Measurements from ENCODE around the gene RBKS.

DNA sequence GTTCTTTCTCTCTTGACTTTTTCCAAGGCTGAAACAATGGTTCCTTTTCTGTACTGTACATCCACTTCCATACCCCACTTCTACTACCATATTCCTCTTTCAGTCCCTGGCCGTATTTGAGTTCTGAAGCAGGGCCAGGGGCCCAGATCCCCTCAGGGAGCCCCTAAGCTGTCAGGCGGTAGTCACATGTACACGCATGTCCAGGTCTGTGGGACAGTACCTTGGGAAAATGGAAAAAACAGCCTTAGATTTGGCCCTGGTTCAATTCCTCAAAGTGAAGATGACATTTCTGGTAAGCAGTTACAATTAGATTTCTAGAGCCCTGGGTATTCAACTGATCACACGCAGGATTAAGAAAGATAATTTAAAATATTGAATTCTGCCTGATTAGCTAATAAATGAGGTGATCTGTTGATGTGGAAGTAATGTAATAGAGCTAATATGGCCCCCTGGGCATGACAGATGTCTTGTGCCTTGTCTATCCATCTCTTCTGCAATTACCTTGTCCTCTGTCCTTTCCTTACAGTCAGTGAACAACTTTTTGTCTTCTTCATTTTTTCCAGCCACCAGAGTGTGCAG is 74.2 kb downstream of the RBKS start:
- TF ChIP-seq, protein P1, sequence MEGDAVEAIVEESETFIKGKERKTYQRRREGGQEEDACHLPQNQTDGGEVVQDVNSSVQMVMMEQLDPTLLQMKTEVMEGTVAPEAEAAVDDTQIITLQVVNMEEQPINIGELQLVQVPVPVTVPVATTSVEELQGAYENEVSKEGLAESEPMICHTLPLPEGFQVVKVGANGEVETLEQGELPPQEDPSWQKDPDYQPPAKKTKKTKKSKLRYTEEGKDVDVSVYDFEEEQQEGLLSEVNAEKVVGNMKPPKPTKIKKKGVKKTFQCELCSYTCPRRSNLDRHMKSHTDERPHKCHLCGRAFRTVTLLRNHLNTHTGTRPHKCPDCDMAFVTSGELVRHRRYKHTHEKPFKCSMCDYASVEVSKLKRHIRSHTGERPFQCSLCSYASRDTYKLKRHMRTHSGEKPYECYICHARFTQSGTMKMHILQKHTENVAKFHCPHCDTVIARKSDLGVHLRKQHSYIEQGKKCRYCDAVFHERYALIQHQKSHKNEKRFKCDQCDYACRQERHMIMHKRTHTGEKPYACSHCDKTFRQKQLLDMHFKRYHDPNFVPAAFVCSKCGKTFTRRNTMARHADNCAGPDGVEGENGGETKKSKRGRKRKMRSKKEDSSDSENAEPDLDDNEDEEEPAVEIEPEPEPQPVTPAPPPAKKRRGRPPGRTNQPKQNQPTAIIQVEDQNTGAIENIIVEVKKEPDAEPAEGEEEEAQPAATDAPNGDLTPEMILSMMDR (IDR thresholded peaks at IDR 0.05 in 8 of 11, conservative IDR thresholded peaks at IDR 0.05 in 3 of 11), result no peak
- no peak for TF ChIP-seq POLR2A (IDR thresholded peaks at IDR 0.05)

Data from spleen (tissue), 7 donors.